ENCODE results near the gene POLR2B.

- TF ChIP-seq, protein P1, sequence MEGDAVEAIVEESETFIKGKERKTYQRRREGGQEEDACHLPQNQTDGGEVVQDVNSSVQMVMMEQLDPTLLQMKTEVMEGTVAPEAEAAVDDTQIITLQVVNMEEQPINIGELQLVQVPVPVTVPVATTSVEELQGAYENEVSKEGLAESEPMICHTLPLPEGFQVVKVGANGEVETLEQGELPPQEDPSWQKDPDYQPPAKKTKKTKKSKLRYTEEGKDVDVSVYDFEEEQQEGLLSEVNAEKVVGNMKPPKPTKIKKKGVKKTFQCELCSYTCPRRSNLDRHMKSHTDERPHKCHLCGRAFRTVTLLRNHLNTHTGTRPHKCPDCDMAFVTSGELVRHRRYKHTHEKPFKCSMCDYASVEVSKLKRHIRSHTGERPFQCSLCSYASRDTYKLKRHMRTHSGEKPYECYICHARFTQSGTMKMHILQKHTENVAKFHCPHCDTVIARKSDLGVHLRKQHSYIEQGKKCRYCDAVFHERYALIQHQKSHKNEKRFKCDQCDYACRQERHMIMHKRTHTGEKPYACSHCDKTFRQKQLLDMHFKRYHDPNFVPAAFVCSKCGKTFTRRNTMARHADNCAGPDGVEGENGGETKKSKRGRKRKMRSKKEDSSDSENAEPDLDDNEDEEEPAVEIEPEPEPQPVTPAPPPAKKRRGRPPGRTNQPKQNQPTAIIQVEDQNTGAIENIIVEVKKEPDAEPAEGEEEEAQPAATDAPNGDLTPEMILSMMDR (IDR thresholded peaks at IDR 0.05) = no peak
- TF ChIP-seq POLR2A (IDR thresholded peaks at IDR 0.05) (no peak), EP300 (IDR thresholded peaks at IDR 0.05) (no peak)
Observed at GRCh38 chr4:56981795-56982201, 3.1 kb downstream of the POLR2B start.
